ENCODE measurements around the gene ZBTB46.

The ZBTB46 gene

DNA sequence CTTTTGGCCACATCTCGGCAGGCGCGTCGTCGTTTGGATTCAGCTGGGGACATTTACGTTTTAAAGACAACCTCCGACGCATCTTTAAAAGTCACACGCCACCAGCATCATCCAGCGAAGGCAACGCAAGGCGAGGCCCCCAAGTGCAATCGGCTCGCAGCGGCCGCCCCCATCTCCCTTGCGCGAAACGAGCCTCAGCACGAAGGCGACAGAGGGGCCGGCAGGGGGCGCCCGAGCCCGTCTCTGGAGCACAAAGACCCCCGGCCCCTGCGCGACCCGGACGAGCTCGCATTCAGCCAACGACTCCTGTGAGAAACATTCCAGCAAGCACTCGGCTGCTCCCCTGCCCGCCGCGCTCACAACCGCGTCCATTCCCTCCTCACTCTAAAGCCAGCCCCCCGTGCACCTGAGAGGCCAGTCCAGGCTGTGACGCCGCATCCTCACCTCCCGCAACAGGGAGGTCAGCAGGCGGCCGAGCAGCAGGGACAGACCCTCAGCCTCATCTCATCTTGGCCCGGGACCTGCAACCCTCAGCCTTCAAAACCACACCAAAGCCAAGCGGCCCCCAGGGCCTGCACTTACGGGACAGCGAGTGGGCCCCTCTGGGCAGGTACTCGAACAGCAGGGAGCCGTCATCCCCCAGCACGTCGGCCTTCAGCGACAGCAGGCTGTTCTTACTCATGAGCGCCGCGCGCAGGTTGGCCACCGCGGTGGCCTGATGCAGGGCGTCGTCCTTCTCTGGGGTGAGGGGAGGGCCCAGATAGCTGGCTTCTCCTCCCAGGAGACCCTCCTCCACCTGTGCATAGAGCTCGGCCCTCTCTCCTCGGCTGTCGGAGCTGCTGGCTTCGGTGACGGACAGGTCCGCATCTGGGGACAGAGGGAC, 55.7 kb downstream of the ZBTB46 start:
- Histone ChIP-seq H3K9me3 (ENCODE audit: low read length) (no peaks in the 10 kb centered on the region), H3K4me1 (ENCODE audit: insufficient read depth, low read length) (no peaks in the 10 kb centered on the region), H3K36me3 (ENCODE audit: insufficient read depth, low read length) (no peaks in the 10 kb centered on the region), H3K27me3 (ENCODE audit: control insufficient read depth in 1 of 2, insufficient read depth in 2 of 2, low read length in 2 of 2) (peaks cover 0 to 7% of the 10 kb centered on the region in 2 donors), H3K9ac (ENCODE audit: low read length) (no peak overlapping the region), H3K4me3 (ENCODE audit: low read depth in 1 of 2, low read length in 2 of 2) (no peak overlapping the region), H3K27ac (ENCODE audit: low read depth, low read length) (no peak overlapping the region)

DNA sequence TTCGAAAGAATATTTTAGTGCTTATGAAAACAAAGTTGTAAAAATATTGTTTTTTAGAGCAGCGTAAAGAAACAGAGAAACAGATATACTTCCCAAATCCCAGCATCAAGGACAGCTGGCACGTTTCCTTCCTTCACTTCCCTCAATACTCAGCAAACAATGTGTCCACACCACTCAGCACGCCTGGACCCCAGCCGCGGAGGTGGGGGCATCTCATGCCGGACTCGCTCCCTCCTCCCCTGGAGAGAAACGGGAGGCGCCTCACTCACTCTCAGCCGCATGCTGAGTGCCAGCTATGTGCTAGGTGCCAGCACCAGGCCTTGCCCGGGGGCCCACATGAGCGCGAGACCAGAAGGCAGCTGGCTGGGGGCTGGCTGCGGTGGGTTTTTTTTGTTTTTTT, 56.8 kb downstream of the ZBTB46 start:
- Histone ChIP-seq H3K9me3 (ENCODE audit: low read length) (no peaks in the 10 kb centered on the region), H3K27me3 (ENCODE audit: control insufficient read depth in 1 of 2, insufficient read depth in 2 of 2, low read length in 2 of 2) (peaks cover 0 to 7% of the 10 kb centered on the region in 2 donors), H3K4me1 (ENCODE audit: insufficient read depth, low read length) (no peaks in the 10 kb centered on the region), H3K4me3 (ENCODE audit: low read depth in 1 of 2, low read length in 2 of 2) (no peak overlapping the region), H3K9ac (ENCODE audit: low read length) (no peak overlapping the region), H3K27ac (ENCODE audit: low read depth, low read length) (no peak overlapping the region), H3K36me3 (ENCODE audit: insufficient read depth, low read length) (no peaks in the 10 kb centered on the region)

DNA sequence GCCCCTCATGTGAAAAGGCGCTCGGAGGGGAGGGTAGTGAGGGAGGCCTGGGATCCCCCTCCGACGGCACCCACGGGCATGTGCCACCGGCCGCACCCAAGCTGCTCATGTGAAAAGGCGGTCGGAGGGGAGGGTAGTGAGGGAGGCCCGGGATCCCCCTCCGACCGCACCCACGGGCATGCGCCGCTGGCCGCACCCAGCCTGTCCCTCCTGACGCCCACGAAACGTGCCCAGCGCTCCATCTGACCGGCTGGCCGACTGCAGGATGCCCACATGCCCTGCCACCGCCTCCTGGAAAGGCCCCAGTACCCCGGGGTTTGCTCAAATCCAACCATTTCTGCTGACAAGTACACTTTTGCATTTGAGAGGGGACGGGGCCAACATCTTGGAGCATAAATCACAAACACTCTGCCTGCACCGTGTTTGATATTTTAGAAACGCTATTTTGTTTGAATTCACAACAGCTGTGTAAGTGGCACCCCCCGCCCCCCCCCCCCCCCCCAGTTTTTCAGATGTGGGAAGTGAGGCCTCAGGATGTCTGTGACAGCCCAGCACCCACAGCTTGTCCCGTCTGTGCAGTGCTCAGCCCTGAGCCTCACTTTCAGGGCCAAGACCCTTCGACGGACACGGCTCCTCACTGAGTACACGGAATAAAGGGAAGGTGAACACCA, 57.4 kb downstream of the ZBTB46 start:
- Histone ChIP-seq H3K9me3 (ENCODE audit: low read length) (no peaks in the 10 kb centered on the region), H3K36me3 (ENCODE audit: insufficient read depth, low read length) (no peaks in the 10 kb centered on the region), H3K27ac (ENCODE audit: low read depth, low read length) (no peak overlapping the region), H3K9ac (ENCODE audit: low read length) (no peak overlapping the region), H3K4me1 (ENCODE audit: insufficient read depth, low read length) (no peaks in the 10 kb centered on the region), H3K4me3 (ENCODE audit: low read depth in 1 of 2, low read length in 2 of 2) (no peak overlapping the region), H3K27me3 (ENCODE audit: control insufficient read depth in 1 of 2, insufficient read depth in 2 of 2, low read length in 2 of 2) (peaks cover 0 to 7% of the 10 kb centered on the region in 2 donors)

DNA sequence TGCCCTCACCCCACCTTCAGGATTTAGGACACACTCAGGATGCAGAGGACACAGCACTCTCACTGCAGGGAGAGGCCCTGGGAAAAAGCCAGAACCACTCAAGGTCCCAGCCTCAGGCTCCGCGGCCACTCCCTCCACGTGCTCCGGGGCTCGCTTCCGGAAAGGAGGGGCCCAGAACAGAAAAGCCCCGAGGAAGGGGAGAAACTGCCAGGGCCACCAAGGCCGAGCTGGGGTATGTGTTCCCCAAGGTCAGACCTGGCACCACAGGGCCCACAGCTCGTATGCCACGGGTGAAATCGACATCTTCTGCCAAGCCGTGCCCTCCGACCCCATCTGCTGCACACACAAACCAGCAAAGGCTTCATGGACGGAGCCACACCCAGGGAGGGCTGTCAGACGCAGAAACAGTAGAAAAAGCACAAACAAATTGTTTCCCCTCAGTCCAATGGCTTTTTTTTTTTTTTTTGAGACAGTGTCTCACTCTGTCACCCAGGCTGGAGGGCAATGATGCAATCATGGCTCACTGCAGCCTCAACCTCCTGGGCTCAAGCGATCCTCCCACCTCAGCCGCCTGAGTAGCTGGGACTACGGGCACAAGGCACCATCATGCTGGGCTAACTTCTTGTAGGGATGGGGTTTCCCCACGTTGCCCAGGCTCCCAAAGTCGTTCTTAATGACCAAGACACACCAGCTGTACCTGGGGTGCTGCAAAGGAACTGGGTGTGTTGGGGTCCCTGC, 58.1 kb downstream of the ZBTB46 start:
- Histone ChIP-seq H3K9me3 (ENCODE audit: low read length) (no peaks in the 10 kb centered on the region), H3K36me3 (ENCODE audit: insufficient read depth, low read length) (no peaks in the 10 kb centered on the region), H3K4me3 (ENCODE audit: low read depth in 1 of 2, low read length in 2 of 2) (no peak overlapping the region), H3K27ac (ENCODE audit: low read depth, low read length) (no peak overlapping the region), H3K27me3 (ENCODE audit: control insufficient read depth in 1 of 2, insufficient read depth in 2 of 2, low read length in 2 of 2) (peaks cover 0 to 7% of the 10 kb centered on the region in 2 donors), H3K9ac (ENCODE audit: low read length) (no peak overlapping the region), H3K4me1 (ENCODE audit: insufficient read depth, low read length) (no peaks in the 10 kb centered on the region)

DNA sequence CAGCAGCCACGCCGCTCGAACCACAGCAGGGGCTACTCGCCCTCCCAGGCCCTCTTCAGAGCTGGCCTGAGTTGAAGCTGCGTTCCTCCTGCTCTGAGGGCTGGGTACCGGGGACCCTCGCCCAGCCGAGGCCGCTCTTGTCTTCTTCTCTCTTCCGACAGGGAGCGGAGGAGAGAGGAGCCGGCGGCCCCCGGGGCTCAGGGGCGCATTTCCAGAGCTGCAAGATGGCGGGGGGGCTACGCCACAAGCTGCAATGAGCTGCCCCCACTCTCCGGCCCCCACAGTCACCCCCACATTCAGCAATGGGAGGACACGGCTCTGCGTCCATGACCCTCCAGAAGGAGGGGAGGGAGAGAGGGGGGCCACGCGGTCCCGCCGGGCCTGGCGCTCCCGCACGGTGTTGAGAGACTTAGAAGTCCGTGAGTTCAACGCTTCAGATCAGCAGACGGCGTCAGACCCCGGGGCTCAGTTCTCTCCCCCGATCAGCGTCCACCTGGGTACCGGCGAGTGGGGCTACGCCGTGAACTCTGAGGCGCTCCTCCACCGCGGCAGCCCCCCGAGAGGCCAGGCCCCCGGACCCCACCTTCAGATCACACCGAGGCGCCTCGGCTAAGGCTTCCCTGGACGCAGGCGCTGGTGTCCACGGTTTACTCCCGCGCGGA, 59.9 kb downstream of the ZBTB46 start:
- no peak overlapping the region for H3K27ac ChIP-seq (ENCODE audit: low read depth, low read length)
- H3K4me3 ChIP-seq (ENCODE audit: low read depth in 1 of 2, low read length in 2 of 2), result no peak overlapping the region
- no peaks in the 10 kb centered on the region for H3K4me1 ChIP-seq (ENCODE audit: insufficient read depth, low read length)
- peaks cover 6% of the 10 kb centered on the region for H3K36me3 ChIP-seq (ENCODE audit: insufficient read depth, low read length)
- no peak overlapping the region for H3K9ac ChIP-seq (ENCODE audit: low read length)
- H3K9me3 ChIP-seq (ENCODE audit: low read length), result no peaks in the 10 kb centered on the region
- H3K27me3 ChIP-seq (ENCODE audit: control insufficient read depth in 1 of 2, insufficient read depth in 2 of 2, low read length in 2 of 2), result peaks cover 0 to 7% of the 10 kb centered on the region in 2 donors

DNA sequence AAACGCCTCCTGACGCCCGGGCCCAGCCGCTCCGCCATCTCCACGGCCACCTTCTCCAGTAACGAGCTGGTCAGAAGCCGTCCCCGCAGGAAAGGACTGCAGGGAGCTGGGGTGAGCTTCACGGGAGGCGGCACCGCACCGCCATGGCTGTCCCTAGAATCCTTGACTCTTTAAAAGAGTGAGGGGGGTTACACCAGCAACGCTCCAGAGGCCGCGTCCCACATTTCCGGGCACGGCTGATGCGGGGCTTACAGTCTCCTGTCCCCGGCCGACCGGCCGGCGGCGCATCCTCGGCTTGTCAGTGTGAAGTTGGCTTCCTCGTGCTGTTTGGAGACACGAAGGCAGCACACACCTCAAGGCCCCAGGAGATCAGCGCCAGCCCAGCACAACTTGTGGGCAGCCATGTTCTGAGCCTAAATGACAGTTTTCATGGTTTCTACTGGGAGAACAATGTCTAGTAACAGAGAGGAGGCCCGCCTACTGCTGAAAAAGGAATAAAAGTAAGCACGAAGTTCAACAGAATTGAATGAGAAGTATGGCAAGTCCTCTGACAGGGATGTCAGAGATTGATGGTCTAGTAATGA, 61.1 kb downstream of the ZBTB46 start:
- Histone ChIP-seq H3K36me3 (ENCODE audit: insufficient read depth, low read length) (peaks cover 6% of the 10 kb centered on the region), H3K9ac (ENCODE audit: low read length) (no peak overlapping the region), H3K27ac (ENCODE audit: low read depth, low read length) (no peak overlapping the region), H3K9me3 (ENCODE audit: low read length) (no peaks in the 10 kb centered on the region), H3K4me1 (ENCODE audit: insufficient read depth, low read length) (no peaks in the 10 kb centered on the region), H3K4me3 (ENCODE audit: low read depth in 1 of 2, low read length in 2 of 2) (no peak overlapping the region), H3K27me3 (ENCODE audit: control insufficient read depth in 1 of 2, insufficient read depth in 2 of 2, low read length in 2 of 2) (no peaks in the 10 kb centered on the region)

DNA sequence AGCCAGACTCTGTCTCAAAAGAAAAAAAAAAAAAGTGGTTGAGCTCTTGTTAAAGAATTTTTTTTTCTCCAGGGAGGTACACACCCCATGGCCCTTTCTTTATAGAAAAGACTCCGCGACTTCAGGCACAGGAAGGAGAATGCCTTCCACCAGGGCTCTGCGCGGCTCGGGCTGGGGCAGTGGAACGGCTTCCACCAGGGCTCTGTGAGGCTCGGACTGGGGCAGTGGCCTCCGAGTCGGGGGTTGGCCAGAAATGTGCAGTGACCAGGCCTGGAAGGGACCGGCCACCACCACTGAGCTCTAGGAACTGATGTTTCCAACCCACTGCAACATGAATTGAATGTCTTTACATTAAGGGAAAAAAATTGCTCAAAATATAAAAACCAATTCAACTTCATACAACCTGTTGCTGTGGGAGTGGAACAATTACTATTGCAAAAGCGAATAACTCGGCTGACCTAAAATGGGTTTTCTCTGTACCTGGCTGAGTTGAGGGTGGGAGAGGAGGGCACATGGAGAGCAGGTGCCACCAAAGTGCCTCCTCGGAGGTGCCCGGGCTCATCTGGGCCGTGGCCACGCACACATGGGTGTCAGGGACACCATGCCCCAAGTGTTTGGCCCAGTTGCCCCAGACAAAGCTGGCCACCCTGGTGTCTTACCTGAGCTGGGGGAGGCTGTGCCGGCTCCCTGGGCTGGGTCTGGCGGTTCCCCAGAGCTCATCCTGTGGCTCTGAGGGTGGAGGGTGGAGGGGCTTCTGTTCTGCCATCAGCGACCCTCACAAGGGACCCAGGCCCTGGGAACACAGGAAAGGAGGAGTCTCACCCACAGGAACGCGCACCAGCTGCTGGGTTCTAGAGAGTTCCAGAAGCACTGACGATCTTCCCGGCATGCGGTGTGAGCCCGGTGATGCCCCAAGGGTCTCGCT, 62.2 kb downstream of the ZBTB46 start:
- Histone ChIP-seq H3K36me3 (ENCODE audit: insufficient read depth, low read length) (peaks cover 6% of the 10 kb centered on the region), H3K4me1 (ENCODE audit: insufficient read depth, low read length) (no peaks in the 10 kb centered on the region), H3K27me3 (ENCODE audit: control insufficient read depth in 1 of 2, insufficient read depth in 2 of 2, low read length in 2 of 2) (no peaks in the 10 kb centered on the region), H3K9me3 (ENCODE audit: low read length) (no peaks in the 10 kb centered on the region), H3K27ac (ENCODE audit: low read depth, low read length) (no peak overlapping the region), H3K4me3 (ENCODE audit: low read depth in 1 of 2, low read length in 2 of 2) (no peak overlapping the region), H3K9ac (ENCODE audit: low read length) (no peak overlapping the region)

DNA sequence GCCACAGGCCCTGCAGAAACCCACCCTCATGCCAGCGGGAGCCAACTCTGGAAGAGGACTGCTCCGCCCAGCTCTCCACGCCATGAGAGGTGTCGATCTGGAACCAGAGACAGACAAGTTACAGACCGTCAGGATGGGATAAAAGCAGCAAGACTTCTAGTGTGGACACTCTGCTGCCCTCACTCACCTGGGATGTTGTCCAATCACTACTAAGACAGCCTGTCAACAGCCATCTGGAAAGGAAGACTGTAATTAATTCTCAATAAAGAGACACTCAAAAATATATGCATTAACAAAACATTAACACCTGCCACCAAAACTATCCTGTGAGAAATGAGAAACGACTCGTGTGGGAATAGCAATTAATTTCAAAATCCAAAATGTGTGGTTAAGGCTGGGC, 63.2 kb downstream of the ZBTB46 start:
- H3K4me1 ChIP-seq (ENCODE audit: insufficient read depth, low read length), result no peaks in the 10 kb centered on the region
- H3K9ac ChIP-seq (ENCODE audit: low read length), result no peak overlapping the region
- H3K4me3 ChIP-seq (ENCODE audit: low read depth in 1 of 2, low read length in 2 of 2), result no peak overlapping the region
- no peak overlapping the region for H3K27ac ChIP-seq (ENCODE audit: low read depth, low read length)
- no peaks in the 10 kb centered on the region for H3K27me3 ChIP-seq (ENCODE audit: control insufficient read depth in 1 of 2, insufficient read depth in 2 of 2, low read length in 2 of 2)
- H3K9me3 ChIP-seq (ENCODE audit: low read length), result no peaks in the 10 kb centered on the region
- H3K36me3 ChIP-seq (ENCODE audit: insufficient read depth, low read length), result peaks cover 6% of the 10 kb centered on the region

DNA sequence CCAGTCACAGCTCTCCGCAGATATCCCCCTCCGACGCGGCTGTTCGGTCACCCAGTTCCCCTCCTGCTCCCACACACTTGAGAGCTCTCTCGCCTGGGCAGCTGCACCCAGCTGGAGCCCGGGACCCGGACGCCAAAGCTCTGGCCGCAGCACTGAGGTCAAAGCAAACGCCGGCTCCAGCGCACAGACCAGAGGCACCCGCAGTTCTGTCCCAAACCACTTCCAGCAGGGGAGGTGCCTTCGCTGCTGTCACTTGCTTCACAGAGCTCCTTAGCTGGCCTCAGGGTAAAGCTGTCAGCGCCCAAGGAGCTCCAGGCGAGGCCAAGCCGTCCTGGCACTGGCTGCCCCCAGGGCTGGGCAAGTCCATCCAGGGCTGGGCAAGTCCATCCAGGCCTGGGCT, 63.6 kb downstream of the ZBTB46 start:
- H3K36me3 ChIP-seq (ENCODE audit: insufficient read depth, low read length), result peaks cover 6% of the 10 kb centered on the region
- H3K27ac ChIP-seq (ENCODE audit: low read depth, low read length), result no peak overlapping the region

DNA sequence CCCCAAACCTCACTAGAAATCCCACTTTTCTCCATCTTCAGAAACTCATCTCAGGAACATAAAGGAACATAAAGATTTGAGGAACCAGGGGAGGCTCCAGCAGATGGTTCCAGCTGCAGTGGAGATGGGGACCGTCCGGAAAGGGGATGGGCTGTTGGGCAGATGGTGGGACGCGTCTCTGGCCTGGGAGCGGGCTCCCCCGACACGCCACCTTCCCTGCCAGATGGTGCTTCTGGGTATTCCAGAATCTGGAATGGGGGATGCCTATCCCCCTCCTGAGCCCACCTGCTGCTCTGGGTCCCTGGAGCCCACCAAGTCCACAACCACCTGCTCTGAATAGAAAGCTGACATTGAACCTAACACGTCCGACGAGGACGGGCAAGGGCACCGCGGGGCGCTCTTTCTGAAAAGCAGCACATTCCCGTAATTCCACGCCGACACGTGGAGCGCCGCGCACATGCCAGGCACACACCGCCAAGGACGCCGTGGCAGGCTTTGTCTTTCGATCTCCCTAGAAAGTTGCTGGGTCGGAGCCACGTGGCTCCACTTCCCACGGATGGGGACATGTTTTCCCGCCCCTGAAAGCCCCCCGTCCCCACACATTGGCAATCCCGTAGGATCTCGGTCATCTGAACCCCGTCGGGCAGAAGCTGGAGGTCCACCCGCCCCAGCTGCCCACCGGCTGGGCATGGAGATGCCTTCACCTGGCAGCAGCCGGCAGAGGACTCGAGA, 64.2 kb downstream of the ZBTB46 start:
- H3K9ac ChIP-seq (ENCODE audit: low read length), result no peak overlapping the region
- H3K27ac ChIP-seq (ENCODE audit: low read depth, low read length), result no peak overlapping the region
- H3K9me3 ChIP-seq (ENCODE audit: low read length), result no peaks in the 10 kb centered on the region
- no peaks in the 10 kb centered on the region for H3K4me1 ChIP-seq (ENCODE audit: insufficient read depth, low read length)
- no peak overlapping the region for H3K4me3 ChIP-seq (ENCODE audit: low read depth in 1 of 2, low read length in 2 of 2)
- no peaks in the 10 kb centered on the region for H3K27me3 ChIP-seq (ENCODE audit: control insufficient read depth in 1 of 2, insufficient read depth in 2 of 2, low read length in 2 of 2)
- peaks cover 6% of the 10 kb centered on the region for H3K36me3 ChIP-seq (ENCODE audit: insufficient read depth, low read length)

More for the DNA sequence above, 63.6 kb downstream of the ZBTB46 start:
- no peak overlapping the region for H3K4me3 ChIP-seq (ENCODE audit: low read depth in 1 of 2, low read length in 2 of 2)
- no peaks in the 10 kb centered on the region for H3K27me3 ChIP-seq (ENCODE audit: control insufficient read depth in 1 of 2, insufficient read depth in 2 of 2, low read length in 2 of 2)
- H3K9me3 ChIP-seq (ENCODE audit: low read length), result no peaks in the 10 kb centered on the region
- no peaks in the 10 kb centered on the region for H3K4me1 ChIP-seq (ENCODE audit: insufficient read depth, low read length)
- no peak overlapping the region for H3K9ac ChIP-seq (ENCODE audit: low read length)
